Ovary (tissue), 9 donors: ENCODE measurements around the gene ARMC12. TPM values are rescaled to one million over a fixed set of nuclear protein-coding genes. Genes with fewer than 3 reads are reported as not detected.

Experiments used
- DNase-seq, 5 donors: peaks; one replicate each; pipeline ENCODE4 v3.0.0-alpha.2; 2019 to 2020
- H3K27ac ChIP-seq, 2 donors: fragments of 200-600 bp; one replicate each; pipeline versions ENCODE4 v1.5.1 to v1.8.0; 2019 to 2022
- H3K27me3 ChIP-seq: fragments of 200-600 bp; one replicate; pipeline ENCODE4 v1.8.0; 2022
- H3K36me3 ChIP-seq: fragments of 200-600 bp; sonication (generic); one replicate; pipeline ENCODE4 v1.5.1; 2019
- H3K4me1 ChIP-seq: one replicate; pipeline ENCODE4 v1.8.1; 2013; ENCODE audit warnings: mild to moderate bottlenecking, moderate library complexity; ENCODE audit not compliant: insufficient read depth
- H3K4me3 ChIP-seq: fragments of 200-600 bp; sonication (generic); one replicate; pipeline ENCODE4 v1.5.1; 2017
- H3K9me3 ChIP-seq, 2 donors: fragments of 200-600 bp in 1 of 2; sonication (generic) in 1 of 2; one replicate each; pipeline versions ENCODE4 v1.5.1 to v1.8.1; 2013 to 2019; ENCODE audit warnings: mild to moderate bottlenecking in 1 of 2, moderate library complexity in 1 of 2
- CTCF ChIP-seq, 3 donors: fragments of 450-650 bp in 2 of 3; fragments of 200-600 bp in 1 of 3; IDR thresholded peaks; one replicate each; pipeline versions ENCODE4 v1.5.1 to v1.8.0; 2016 to 2022; ENCODE audit warnings: antibody characterized with exemption in 3 of 3, mild to moderate bottlenecking in 1 of 3
- EP300 ChIP-seq: sonication (generic); formaldehyde crosslinking; IDR thresholded peaks from one replicate; pipeline ENCODE4 v1.6.1; 2017; ENCODE audit warnings: antibody characterized with exemption
- POLR2A ChIP-seq: fragments of 450-650 bp; IDR thresholded peaks from one replicate; pipeline ENCODE4 v1.6.1; 2017; ENCODE audit warnings: antibody characterized with exemption, mild to moderate bottlenecking, moderate library complexity
- WGBS, 3 donors: extraction: QIAGEN DNeasy Blood & Tissue Kit in 1 of 3; methylation state at CpG; one replicate each; pipeline versions ENCODE4 v1.1.5 to v1.1.7; 2013 to 2017; 5-methylcytosine and 5-hydroxymethylcytosine counted together
- intact Hi-C, 4 donors: fragments of 100-400 bp; cut with DNase I; formaldehyde crosslinking; loops; one replicate each; pipeline versions ENCODE4 v1.11.0 to v1.15.1; 2022 to 2023
- polyA plus RNA-seq, 2 donors: library from polyadenylated mRNA; stranded (reverse); fragments of 200-250 nt in 1 of 2; fragments of 350-450 nt in 1 of 2; fragmentation: Illumina TruSeq in 1 of 2; extraction: RNeasy Lipid Tissue Mini Kit (QIAGEN cat#74804) in 1 of 2; gene quantifications; one replicate each; pipeline ENCODE4 v1.2.3, GENCODE V29; 2013 to 2014
- total RNA-seq, 7 donors: library from RNA; depleted of rRNA in 2 of 7; stranded (reverse); fragments of >200 nt in 2 of 7; fragmentation: NEBNext Ultra II Directional in 3 of 7; extraction: Animal tissue kit (Norgen Biotek cat#: 25700) in 3 of 7; gene quantifications; one replicate each; pipeline versions ENCODE4 v1.1.0 to v1.2.4, GENCODE V29; 2016 to 2023
- donor health status: DM: no; HTN: no; CAD: no; lungs with moderate emphysema.
- donor health status: DM: no; HTN: no; CAD: no.
- donor health status: Bipolar disorder and iron deficiency.
- donor health status: DM: yes; HTN: yes; CAD: no.
- donor health status: DM: no; HTN: no; CAD: no.
- donor health status: DM: yes; HTN: yes; CAD: no.

Gene ARMC12
- total and polyA plus RNA-seq, 9 donors, result 0.34 to 1.9 (median 1.0) TPM

- peak in 3 of 5 donors; percentile 57 to 65 (median 58) for DNase-seq
Observed at GRCh38 chr6:35718911-35719381, 17.9 kb upstream of the ARMC12 start.

GRCh38 chr6:35719404-35719829, 17.4 kb upstream of the ARMC12 start:
- Histone ChIP-seq H3K9me3 (no peaks in the 10 kb centered on the region), H3K4me3 (no peak overlapping the region), H3K27me3 (no peaks in the 10 kb centered on the region), H3K36me3 (no peaks in the 10 kb centered on the region), H3K4me1 (peaks cover 29% of the 10 kb centered on the region), H3K27ac (peak overlapping the region; percentile 58 to 65)
- intact Hi-C loops, result no loop called here
- DNase-seq, result peak in 1 of 5 donors; percentile 29
- WGBS, 3 donors, result 38 to 56% (median 44%) methylated on average over 5 of the region's 5 CpGs
- TF ChIP-seq POLR2A (no peak), CTCF (IDR thresholded peaks at IDR 0.05) (no peak), EP300 (no peak)

More at GRCh38 chr6:35718911-35719381, 17.9 kb upstream of the ARMC12 start:
- no peak for TF ChIP-seq POLR2A
- no peak for TF ChIP-seq CTCF (IDR thresholded peaks at IDR 0.05)
- no peak for TF ChIP-seq EP300
- WGBS, 3 donors, result 75 to 80% (median 78%) methylated on average over 2 of the region's 2 CpGs
- H3K27me3 ChIP-seq, result no peaks in the 10 kb centered on the region
- H3K9me3 ChIP-seq, result no peaks in the 10 kb centered on the region
- intact Hi-C loops, result no loop called here
- no peaks in the 10 kb centered on the region for H3K36me3 ChIP-seq
- peaks cover 27% of the 10 kb centered on the region for H3K4me1 ChIP-seq
- H3K4me3 ChIP-seq, result no peak overlapping the region
- H3K27ac ChIP-seq, result peak overlapping the region; percentile 58 to 65

- peak in 4 of 5 donors; percentile 42 to 65 (median 53) for DNase-seq
- Histone ChIP-seq H3K4me1 (peaks cover 30% of the 10 kb centered on the region), H3K9me3 (no peaks in the 10 kb centered on the region), H3K36me3 (no peaks in the 10 kb centered on the region), H3K4me3 (no peak overlapping the region), H3K27ac (peak overlapping the region; percentile 58 to 65), H3K27me3 (no peaks in the 10 kb centered on the region)
- WGBS, 3 donors, result 22 to 35% (median 24%) methylated on average over 20 to 21 of the region's 21 CpGs
- no peak for TF ChIP-seq EP300
- TF ChIP-seq POLR2A, result no peak
- no peak for TF ChIP-seq CTCF (IDR thresholded peaks at IDR 0.05)
- intact Hi-C loops, result no loop called here
Observed at GRCh38 chr6:35719830-35720733, 16.8 kb upstream of the ARMC12 start.

- 18 to 35% (median 21%) methylated on average over 10 of the region's 10 CpGs for WGBS, 3 donors
- TF ChIP-seq EP300, result no peak
- TF ChIP-seq POLR2A, result no peak
- TF ChIP-seq CTCF (IDR thresholded peaks at IDR 0.05), result no peak
- intact Hi-C loops, result no loop called here
- H3K4me3 ChIP-seq, result no peak overlapping the region
- H3K27ac ChIP-seq, result peak overlapping the region; percentile 30 to 69
- no peaks in the 10 kb centered on the region for H3K27me3 ChIP-seq
- peaks cover 44% of the 10 kb centered on the region for H3K4me1 ChIP-seq
- peak; percentile 66 to 90 (median 84) for DNase-seq
- H3K9me3 ChIP-seq, result no peaks in the 10 kb centered on the region
- no peaks in the 10 kb centered on the region for H3K36me3 ChIP-seq
Observed at GRCh38 chr6:35722121-35722761, 14.6 kb upstream of the ARMC12 start.
